DMS 273 treated with DMSO at 0.1 percent for 48 hours (cell line): ENCODE results near the gene RNASET2.
"Not testable (repeated sequence)": the region's sequence is repeated elsewhere in the genome, so short reads cannot be mapped to it uniquely, and the experiment has no call there.

ENCODE experiments used
- DNase-seq: peaks from one replicate; lab custom pipeline; 2025; lab: John Stamatoyannopoulos, UW

RNASET2 gene

GRCh38 chr6:166969390-166970002 is 13.1 kb upstream of the RNASET2 start:
- DNase-seq, result no peak

GRCh38 chr6:166966268-166966667 is 9.9 kb upstream of the RNASET2 start:
- no peak for DNase-seq

DNA sequence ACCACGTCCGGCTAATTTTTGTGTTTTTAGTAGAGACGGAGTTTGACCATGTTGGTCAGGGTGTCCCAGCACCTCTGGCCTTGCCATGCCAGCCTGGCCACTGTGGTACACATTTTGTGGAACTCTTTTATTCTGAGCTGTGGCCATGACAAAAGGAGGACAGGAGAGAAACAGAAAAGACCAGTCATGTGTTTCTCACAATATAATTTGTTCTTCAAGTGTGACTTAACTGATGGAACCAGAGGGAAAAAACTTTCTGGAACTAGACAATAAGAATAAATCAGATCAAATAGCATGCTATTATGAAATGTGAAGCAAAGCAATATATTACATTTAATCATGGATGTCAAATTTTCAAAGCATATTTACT is 4.2 kb upstream of the RNASET2 start:
- DNase-seq, result no peak

GRCh38 chr6:166959911-166960608 is 3.7 kb upstream of the RNASET2 start:
- DNase-seq, result no peak

- no peak for DNase-seq
Observed at GRCh38 chr6:166958926-166959861, 2.8 kb upstream of the RNASET2 start.

DNA sequence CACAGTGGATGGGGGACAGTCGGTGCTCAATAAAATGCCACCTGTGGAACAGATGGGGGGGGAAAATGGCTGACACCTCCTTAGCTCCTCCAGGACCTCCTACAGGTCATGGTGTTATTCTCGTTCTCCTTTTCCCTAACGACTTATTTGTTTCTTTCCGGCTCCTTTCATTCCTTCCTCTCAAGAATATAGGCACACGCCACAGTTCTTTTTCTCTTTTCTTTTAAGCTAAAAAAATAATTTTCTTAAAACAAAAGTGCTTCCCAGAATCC is 1.4 kb upstream of the RNASET2 start:
- no peak for DNase-seq

DNA sequence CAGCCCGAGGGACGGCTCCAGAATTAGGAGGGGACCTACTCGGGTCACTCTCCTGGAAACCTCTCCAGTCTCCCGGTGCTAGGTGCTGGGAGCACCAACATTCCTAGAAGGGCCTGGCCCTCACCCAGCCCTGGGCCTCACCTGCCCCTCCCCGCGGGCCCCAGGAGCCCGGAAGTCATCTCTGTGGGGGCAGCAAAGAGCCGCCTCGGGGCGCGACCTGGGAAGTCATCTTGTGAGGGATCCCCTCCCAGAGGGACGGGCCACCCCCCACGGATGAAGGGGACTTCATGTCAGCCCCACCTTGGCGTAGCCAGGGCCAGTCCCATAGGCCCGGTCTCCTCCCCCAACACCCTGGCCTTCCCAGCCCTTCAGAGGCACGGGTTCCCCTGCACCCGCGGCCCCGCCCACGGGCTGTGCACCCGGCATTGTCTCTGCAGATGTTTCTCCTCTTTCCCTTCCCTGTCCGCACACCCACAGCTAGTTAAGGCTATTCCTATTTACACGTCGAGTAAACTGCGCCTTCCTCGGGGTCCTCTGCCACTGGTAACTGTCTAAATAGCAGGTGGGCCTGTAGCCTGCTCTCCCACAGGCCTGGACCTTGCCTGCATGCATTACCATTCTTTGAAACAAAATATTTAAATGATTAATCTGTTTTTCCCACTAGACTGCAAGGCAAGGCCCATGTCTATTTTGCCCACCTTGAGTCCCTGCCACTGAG is 896 bp upstream of the RNASET2 start:
- DNase-seq, result no peak

- no peak for DNase-seq
Observed at GRCh38 chr6:166955865-166956443, 396 bp downstream of the RNASET2 start.

- no peak for DNase-seq
Observed at GRCh38 chr6:166955121-166955864, 1.1 kb downstream of the RNASET2 start.

GRCh38 chr6:166954118-166954713 is 2.1 kb downstream of the RNASET2 start:
- DNase-seq, result no peak

- DNase-seq, result no peak
Observed at GRCh38 chr6:166952567-166953486, 3.5 kb downstream of the RNASET2 start.

DNA sequence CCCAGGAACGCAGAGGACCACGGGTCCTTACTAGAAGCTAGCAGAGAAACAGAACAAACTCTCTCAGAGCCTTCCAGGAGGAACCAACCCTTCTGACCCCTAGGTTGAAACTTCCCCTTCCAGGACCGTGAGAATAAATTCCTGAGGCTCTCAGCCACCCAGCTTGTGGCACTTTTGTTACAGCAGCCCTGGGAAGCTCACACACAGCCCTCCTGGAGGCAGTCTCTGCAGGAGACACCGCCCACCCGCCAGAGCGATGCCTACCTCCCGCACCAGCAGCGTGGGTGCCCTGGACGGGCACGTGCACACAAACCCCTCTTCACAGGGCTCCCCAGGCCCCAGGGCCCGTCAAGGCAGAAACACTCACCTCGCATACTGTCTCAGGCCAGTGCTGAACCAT is 4.2 kb downstream of the RNASET2 start:
- no peak for DNase-seq

DNA sequence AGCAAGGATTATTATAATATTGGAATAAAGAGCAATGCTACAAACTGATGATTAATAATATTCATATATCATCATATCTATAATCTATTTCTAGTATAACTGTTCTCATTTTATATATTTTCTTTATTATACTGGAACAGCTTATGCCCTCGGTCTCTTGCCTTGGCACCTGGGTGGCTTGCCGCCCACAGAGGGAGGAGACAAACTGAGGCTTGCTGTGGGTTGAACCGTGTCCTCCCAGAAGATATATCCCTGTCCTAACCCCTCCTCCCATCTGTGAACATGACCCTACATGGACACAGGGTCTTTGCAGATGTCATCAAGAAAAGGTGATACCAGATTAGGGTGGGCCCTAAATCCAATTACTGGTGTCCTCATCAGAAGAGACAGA is 4.7 kb downstream of the RNASET2 start:
- DNase-seq, result no peak

DNA sequence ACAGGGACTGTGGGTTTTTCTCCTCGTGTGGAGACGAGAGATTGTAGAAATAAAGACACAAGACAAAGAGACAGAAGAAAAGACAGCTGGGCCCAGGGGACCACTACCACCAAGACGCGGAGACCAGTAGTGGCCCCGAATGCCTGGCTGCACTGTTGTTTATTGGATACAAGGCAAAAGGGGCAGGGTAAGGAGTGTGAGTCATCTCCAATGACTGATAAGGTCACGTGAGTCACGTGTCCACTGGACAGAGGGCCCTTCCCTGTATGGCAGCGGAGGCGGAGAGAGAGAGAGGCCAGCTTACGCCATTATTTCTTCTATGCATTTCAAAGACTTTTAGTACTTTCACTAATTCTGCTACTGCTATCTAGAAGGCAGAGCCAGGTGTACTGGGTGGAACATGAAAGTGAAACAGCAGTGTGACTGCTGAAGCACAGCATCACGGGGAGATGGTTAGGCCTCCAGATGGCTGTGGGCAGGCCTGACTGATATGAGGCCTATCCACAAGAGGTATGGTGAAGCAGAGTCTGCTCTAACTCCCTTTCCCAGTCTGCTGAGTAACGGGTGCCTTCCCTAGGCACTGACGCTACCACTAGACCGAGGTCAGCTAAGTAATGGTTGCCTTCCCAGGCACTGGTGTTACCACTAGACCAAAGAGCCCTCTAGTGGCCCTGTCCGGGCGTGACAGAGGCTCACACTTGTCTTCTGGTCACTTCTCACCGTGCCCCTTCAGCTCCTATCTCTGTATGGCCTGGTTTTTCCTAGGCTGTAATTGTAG is 5.3 kb downstream of the RNASET2 start:
- not testable (repeated sequence) for DNase-seq

DNA sequence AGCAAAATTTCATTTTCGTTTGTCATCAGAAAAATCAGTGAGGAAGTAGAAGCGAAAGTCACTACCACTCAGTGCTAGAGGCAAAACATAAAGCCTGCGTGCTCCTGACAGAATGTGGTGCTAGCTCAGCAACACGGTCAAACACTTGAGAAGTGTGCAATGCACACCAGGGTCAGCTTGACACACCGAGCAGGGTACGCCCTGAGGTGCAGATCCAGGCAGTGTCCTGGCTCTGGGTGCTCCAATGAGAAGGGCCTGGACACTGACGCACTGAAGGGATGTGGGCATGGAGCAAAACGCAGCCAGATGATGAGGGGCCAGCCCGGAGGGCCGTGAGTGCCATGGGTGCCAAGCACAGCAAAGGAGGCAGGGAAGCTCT is 5.9 kb downstream of the RNASET2 start:
- DNase-seq, result no peak

DNA sequence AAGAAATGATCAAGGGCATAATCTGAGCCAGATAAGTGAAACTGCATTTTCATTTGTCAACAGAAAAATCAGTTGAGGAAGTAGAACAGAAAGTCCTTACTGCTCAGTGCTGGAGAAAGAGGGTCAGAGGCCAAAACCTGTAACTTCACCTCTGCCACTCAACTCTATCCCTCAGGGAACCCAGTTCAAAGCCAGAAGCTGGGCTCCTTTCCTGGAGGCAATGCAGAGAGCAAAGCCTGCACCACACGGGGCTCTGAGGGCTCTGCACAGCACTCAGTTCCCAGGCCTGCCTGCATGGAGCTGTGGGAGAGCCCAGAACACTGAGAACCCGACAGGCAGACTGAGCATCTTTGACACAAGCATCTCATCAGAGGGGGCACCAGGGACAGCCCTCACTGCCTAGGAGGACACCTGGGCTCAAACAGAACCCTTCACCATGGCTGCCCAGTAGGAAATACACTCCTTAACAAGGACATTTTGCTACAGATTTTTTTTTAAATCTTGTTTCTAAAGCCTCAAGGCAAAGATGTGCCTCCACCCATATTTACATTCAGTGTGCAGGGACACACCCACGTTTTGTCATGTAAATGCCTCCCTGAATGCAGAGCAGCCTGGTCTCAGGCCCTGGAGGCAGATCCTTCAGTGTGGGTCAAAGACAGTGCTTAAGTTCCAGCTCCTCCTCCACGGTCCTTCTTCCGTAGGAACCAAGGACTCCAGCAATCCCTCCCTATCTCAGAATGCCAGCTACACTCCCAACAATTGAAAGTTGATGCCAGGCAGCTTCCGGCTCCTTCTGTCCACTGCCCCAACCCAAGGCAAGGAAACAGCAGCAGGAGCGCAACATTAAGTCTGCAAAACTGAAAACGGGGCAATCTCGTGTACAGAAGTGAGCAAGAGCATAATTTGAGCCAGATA is 6.6 kb downstream of the RNASET2 start:
- DNase-seq, result no peak

- DNase-seq, result not testable (repeated sequence)
Observed at GRCh38 chr6:166948724-166949123, 7.6 kb downstream of the RNASET2 start.

- DNase-seq, result no peak
Observed at GRCh38 chr6:166947251-166947650, 9.1 kb downstream of the RNASET2 start.
